CD4-positive, alpha-beta T cell treated with Interferon alpha-2 for 1 hour (primary cell): Measurements from ENCODE around the gene RNF44.

Experiments
- DNase-seq, 2 donors: peaks; one replicate each; pipeline ENCODE4 v3.0.0-alpha.2; 2020 to 2022

The RNF44 gene

DNA sequence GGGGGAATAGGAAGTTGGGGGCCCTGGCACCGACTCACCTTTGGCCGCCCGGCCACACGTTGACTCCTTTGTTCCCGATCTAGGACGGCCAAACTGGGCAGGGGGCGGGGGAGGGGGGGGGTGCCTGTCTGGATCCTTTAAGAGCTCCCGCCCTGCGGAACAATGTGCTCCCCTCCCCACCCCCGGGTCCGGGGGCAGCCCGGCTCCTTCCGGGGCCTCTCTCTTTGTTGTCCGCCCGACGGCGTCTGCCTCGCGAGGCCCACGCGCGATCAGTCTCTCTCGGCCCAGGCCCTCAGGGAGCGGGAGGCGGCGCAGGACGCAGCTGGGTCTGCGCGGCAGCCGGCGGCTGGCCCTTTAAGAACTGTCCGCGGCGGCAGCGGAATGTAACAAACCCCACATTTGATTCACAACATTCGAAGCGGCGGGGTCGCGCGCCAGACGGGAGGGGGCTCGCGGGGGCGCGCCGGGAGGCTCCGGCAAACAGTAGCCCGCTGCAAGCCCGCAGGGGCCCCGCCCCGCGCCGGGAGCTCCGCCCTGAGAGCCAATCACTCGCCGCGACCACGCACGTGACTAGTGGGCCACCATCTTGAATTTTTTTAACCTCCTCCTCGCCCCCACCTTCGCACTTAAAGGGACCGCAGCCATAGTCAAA lies at the start of gene RNF44:
RNF44 (minus strand) TSS at position 501 of the 652 bp plus-strand sequence. CDS start 4,930 bp downstream, outside the sequence.
- peak; percentile 98 to 99 for DNase-seq

DNA sequence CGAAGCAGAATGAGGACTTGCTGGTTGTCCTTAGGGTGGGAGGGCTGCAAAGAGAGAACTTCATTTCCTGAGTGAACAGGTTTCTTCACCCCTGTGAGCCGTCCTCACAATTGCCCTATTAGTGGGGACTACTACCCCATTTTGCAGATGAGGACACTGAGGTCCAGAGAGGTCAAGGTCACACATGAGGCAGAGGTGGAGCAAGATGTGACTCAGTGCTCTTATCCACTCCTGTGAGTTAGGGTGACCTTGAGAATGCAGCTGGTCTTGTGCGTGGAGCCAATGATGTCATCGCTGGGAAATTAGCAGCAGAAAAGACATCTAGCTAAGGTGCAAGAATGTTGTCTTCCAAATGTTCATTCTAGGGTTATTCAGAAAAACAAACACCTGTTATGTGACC lies 45.9 kb upstream of the RNF44 start:
- no peak for DNase-seq

DNA sequence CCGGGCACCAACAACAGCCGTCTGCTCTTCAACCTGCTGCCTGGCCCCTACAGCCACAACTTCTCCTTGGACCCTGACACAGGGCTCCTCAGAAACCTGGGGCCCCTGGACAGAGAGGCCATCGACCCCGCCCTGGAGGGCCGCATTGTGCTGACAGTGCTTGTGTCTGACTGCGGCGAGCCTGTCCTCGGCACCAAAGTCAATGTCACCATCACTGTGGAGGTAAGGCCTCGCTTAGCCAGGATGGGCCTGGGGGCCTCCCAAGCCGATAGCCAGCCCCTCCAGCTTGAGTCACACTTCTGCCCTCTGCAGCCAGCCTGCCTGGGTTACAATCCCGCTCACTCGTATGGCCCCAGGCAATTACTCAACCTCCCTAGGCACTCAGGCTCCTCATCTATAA lies 44.2 kb upstream of the RNF44 start:
- DNase-seq, result no peak

DNA sequence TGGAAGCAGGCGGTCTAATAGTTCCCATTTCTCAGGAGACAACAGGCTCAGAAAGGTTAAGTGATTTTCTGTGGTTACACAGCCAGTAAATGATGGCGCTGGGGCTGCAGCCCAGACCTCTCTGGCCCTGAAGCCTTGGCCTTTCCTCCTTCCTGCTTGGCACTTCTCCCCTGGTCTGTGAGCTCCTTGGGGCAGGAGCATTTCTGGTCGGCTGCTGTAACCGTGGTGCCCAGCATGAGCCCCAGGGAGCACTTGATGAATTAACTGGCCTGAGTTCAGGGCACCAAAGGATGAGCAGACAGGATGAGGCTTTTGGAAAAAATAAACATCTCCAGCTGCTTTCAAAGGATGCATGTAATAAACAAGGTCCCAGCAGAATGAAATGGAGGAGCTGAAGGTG lies 42.1 kb upstream of the RNF44 start:
- no peak for DNase-seq

DNA sequence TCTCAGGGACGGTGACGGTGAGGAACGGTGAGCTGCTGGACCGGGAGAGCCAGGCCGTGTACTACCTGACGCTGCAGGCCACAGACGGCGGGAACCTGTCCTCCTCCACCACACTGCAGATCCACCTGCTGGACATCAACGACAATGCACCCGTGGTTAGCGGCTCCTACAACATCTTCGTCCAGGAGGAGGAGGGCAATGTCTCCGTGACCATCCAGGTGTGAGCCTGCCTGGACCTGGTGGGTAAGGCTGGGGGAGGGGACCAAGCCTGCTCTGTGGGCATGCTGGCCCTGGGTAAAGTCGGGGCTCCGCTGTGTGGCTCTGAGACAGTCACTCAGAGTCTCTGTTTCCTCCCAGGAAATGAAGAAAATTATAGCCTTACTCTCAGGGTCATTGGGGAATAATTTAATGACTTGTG lies 41.2 kb upstream of the RNF44 start:
- DNase-seq, result peak; percentile 44 to 56

DNA sequence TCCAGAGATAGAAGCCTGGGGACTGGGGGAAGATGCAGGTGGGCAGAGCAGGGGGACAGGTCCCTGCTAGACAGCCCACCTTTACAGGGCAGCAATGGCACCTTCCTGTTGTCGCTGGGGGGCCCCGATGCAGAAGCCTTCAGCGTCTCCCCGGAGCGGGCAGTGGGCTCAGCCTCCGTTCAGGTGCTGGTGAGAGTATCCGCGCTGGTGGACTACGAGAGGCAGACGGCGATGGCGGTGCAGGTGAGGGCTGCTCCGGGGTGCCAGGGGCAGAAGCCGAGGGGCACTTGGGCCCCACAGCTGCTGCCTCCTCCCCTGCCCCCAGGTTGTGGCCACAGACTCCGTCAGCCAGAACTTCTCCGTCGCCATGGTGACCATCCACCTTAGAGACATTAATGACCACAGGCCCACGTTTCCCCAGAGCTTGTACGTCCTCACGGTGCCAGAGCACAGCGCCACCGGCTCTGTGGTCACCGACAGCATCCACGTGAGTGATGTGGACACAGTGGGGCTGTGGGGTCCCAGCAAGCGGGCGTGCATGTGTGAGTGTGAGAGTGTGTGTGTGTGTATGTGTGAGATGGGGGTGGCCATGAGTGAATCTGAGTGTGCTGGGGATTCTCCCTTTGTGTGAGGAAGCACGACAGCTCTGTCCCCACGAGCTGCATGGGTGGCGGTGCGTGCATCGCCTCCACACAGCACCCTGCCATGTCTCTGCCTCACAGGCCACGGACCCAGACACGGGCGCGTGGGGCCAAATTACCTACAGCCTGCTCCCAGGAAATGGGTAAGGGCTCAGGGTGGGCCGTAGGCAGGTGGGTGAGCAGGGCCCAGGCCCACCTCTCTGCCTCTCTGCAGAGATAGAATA lies 40.3 kb upstream of the RNF44 start:
- no peak for DNase-seq

DNA sequence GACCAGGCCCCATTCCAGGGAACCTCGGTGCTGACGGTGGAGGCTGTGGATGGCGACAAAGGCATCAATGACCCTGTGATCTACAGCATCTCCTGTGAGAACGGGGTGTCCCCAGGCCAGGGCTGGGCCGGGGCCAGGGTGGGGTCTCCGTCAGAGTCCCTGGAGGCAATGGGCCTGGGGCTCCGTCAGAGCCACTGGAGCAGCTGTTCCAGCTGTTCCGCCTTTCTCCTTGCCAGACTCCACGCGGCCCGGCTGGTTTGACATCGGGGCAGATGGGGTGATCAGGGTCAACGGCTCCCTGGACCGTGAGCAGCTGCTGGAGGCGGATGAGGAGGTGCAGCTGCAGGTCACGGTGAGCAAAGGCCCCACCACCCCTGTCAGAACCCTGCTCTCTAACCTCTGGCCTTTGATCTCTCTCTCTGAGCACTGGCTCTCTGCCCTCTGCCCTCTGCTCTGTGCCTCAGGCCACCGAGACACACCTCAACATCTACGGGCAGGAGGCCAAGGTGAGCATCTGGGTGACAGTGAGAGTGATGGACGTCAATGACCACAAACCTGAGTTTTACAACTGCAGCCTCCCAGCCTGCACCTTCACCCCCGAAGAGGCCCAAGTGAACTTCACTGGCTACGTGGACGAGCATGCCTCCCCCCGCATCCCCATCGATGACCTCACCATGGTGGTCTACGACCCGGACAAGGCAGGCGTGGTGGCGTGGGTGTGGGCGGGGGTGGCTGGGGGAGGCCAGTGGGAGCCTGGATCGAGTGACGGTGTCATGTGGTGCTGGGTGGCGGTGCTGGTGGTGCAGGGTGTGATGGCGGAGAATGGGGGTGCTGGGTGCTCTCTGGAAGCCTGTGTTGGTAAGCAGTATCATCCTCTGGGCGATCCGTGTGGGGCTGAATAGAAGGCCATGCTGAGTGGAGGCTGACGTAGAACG lies 38.6 kb upstream of the RNF44 start:
- DNase-seq, result no peak

DNA sequence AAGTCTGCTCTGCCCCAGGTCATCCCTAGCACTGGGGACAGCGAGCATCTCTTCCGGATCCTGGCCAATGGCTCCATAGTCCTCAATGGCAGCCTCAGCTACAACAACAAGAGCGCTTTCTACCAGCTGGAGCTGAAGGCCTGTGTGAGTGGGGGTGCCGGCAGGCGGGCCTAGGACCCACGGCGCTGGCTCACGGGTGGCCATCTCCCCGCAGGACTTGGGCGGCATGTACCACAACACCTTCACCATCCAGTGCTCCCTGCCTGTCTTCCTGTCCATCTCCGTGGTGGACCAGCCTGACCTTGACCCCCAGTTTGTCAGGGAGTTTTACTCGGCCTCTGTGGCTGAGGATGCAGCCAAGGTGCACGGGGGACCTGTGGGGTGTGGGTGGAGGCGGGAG lies 37.9 kb upstream of the RNF44 start:
- DNase-seq, result no peak

DNA sequence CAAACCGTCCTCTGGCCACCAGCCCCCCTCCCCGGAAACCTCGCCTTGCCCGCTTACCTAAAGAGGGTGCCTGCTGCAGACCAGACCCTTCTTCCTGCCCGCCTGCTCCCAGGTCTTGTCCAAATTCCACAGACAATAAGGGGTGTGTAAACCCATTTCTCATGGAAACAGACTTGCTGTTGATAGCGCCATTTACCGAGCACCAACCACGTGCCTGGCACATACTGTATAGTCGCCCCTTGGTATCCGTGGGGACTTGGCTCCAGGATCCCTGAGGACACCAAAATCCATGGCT lies 37.0 kb upstream of the RNF44 start:
- DNase-seq, result no peak

DNA sequence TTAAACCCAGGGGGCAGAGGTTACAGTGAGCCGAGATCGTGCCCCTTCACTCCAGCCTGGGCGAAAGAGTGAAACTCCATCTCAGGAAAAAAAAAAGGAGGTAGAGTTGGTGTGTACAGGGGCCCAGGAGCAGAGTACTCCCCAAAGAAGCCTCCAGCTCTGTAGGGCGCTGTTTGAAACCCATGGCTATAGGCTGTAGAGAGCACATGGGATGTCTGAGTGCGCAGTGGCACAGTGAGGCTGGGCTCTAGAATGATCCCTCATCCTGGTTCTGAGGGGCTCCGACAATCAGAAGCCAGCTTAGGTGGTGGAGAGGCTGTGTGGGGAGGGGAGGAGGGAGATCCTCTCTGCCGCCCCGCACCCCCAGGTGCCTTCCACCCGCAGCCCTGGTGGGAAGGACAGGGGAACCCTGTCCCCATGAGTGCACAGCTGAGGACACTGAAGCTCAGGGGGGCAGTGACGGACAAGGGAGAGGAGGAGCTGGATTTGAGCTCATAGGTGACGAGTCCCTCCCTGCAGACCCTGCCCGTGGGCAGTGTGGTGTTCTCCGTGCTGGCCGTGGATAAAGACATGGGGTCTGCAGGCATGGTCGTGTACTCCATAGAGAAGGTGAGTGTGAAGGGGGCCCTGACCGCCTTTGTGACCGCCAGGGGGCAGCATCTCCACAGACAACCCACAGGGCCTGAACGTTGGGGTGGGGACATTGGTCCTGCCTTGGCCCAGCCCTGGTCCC lies 36.5 kb upstream of the RNF44 start:
- DNase-seq, result peak; percentile 69 to 78

DNA sequence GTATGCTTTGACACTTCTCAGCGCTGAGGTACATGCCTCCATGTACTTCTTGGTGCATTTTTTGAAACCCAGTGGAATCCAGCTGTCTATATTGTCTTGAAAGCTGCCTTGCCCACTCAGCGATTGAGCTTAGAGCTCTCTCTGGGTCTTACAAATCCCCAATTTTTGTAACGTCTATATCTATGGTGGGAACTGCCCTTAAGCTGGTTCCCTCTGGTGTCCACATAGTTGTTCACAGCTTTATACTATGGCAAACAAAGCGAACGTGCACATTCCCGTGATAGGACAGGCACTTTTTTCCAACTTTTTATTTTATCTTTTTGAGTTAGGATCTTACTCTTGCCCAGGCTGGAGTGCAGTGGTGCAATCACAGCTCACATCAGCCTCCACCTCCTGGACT lies 32.8 kb upstream of the RNF44 start:
- DNase-seq, result no peak

DNA sequence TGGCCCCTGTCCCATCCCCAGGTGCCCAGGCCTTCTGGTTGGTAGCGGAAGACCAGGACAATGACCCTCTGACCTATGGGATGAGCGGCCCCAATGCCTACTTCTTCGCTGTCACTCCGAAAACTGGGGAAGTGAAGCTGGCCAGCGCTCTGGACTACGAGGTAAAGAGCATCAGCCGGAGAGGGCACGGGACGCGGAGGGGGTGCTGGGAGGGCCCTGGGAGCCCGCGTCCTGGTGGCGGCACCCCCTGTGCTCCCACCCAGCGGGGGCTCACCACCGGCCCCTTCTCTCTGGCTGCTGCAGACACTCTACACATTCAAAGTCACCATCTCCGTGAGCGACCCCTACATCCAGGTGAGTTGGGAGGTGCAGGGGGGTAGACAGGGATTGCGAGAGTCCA lies 31.5 kb upstream of the RNF44 start:
- DNase-seq, result no peak

DNA sequence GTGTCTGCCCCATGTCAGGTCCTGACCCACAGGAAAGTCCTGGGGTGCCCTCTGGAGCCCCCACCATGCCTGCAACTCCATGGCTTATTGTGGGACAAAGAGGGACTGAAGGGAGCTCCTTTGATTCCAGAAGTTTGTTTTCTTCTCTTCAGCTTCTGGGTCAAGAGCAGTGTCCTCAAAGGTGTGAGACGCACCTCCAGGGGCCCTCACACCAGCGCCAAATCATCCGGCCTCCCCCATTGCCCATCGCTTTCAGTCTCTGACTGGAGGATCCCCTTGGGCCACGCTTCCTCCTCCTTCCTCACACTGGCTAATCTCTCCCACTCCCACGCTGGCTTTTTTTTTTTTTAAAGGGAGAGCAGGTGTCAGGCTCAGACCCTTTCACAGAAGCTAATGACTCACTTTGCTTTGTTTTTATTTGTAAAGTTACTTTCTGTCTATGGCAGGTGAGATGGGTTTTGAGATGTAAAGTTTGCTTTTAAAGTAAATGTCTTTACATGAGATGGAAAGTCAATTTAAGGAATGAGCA lies 28.6 kb upstream of the RNF44 start:
- DNase-seq, result no peak

DNA sequence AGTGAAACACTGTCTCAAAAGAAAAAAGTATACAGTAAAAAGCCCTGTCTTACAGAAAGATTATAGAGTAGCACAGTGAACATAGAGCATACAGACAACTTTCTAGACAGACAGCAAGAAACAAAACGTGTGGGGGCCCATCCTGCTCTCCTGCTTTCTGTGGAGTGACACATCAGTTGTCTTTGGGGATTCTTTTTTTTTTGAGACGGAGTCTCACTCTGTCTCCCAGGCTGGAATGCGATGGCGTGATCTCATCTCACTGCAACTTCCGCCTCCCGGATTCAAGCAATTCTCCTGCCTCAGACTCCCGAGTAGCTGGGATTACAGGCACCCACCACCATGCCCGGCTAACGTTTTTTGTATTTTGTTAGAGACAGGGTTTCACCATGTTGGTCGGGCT lies 26.8 kb upstream of the RNF44 start:
- DNase-seq, result no peak

DNA sequence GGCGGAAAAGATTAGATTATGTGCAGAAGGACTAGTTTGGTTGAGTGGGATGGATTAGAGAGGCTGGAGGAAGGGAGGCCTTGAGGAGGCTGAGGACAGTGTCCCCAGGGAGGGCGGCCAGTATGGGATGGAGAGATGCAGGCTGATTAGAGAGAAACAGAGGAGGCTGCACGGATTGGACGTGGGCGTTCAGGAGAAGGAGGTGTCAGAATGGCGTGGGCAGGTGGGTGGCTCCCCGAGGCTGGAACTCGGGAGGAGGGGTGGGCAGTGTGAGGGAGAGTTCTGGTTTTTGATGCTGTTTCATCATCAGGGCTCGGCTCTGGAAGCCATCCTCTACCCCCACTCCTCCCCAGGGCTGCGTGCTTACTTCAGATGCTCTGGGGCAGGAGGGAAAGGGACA lies 25.0 kb upstream of the RNF44 start:
- DNase-seq, result no peak

DNA sequence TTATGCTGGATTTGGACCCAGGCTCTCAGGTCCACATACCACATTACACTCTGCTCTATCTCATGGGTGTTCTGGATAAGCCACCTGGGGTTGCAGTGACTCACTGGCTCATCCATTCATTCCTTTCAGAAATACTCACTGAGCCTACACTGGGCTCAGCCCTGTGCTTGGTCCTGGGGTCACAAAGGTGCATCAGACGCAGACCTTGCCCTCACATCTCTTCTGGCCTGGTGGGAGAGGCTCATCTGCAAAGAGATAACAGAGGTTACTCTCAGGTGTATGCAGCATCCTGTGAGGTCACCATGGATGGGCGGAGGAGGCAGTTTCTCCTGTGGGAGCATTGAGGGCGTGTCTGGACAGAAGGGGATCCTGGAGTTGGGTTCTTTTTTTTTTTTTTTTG lies 24.1 kb upstream of the RNF44 start:
- no peak for DNase-seq

DNA sequence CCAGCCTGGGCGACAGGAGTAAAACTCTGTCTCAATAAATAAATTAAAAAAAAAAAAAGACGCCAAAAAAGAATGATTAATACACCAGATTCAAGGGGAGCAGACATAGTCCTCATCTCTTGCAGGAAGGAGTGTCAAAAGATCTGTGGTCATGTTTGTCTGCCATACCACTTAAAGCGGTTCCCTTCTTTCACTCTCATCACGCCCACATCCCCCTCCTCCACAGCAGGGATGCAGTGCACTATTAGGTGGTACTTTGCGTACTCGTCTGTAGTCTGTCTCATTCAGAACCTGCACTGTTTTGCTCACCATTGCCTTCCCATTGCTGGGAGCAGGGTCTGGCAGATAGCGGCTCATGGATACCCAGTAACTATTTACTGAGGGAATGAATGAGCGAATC lies 23.2 kb upstream of the RNF44 start:
- no peak for DNase-seq

DNA sequence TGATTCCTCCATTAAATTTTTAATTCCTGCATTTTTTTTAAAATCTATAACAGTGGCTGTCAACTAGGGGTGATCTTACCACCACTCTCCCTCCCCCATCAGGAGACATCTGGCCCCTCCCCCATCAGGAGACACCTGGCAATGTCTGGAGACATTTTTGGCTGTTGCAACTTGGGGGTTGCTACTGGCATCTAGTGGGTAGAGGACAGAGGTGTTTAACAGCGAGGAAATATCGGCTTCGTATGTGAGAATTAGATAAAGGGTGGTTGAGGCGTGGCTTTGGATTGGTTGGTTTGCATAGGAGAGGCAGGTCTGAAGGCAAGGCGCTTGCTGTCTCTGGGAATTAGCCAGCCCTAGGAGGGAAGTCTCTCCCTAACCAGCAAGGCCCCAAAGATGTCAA lies 22.5 kb upstream of the RNF44 start:
- DNase-seq, result peak; percentile 48 to 54

DNA sequence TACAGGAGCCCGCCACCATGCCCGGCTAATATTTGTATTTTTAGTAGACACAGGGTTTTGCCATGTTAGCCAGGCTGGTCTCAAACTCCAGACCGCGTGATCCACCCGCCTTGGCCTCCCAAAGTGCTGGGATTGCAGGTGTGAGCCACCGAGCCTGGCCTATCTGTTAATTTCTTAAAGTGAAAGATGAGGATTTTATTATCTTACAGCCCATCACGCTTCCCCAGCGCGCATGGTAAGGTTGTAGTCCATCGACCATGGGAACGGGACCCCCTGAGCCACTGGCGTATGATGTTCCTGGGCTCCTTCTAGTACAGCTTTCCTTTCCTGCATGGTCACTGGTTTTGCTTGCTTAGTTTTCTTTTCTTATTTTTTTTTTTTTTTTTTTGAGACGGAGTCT lies 20.6 kb upstream of the RNF44 start:
- DNase-seq, result no peak

DNA sequence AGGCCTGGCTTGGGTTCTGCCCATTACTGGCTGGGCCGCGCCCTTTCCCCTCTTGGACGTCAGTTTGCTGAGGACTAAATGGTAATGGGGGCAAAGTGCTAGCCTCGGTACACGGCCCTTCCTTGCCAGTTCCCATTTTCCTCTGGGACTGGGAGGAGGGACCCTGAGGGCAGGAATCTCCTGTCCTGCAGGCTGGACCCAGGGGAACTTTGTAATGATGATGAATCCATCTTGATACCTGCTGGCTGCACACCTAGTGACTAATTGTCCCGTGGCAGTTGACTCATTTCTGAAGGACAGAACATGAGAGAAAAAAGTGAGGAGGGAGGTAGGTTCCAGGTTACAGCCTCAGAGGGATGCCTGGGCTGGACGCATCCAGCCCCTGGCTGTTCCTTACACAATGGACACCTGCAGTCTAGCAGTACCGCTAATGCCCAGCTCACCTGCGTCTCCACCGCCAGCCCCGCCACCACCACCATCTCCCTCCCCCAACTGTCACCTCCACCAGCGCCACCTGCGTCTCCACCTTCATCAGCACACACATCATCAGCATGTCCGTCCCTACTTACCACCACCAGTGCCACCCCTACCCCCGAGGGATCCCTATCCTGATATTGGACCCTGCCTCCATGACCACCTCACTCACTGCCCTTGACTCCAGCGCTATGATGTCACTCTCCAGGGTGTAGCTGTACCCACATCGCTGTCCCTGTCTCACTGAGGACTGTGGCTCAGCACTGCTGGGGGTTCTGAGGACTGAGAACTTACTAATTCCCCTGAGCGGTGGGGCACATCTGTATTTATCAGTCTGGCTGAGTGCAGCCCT lies 16.3 kb upstream of the RNF44 start:
- no peak for DNase-seq

DNA sequence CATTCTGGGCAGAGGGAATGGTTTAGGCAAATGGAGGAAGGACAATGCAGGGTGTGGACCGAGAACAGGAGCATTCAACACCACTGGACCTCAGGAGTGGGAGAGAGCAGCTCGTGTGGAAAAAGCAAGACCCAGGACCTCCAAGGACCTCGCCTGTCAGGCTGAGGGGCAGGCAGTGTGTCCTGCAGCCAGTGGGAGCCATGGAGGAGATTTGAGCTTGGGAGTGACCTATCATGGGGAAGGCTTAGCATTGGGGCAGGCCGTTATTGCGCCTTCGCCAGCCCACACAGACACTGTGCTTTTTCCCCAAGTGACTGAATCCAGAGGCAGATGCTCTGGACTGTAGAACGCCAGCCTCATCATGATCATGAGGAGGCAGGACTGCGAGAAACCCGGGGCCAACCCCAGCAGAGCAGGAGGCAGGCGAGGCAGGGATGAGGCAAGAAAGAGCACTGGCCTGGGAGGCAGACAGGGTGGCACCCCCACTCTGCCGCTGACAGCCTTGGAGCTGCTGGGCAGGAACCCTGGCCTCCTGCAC lies 15.2 kb upstream of the RNF44 start:
- no peak for DNase-seq
